ENCODE data around the gene LAMA5. TPM values are rescaled to one million over a fixed set of nuclear protein-coding genes. Genes with fewer than 3 reads are reported as not detected.

LAMA5 gene
- total and polyA plus RNA-seq, 2 of the 8 experiments (the other 6 are each of a cell fraction or from before 2014, with no cell fraction given): 34.4 to 225 TPM

DNA sequence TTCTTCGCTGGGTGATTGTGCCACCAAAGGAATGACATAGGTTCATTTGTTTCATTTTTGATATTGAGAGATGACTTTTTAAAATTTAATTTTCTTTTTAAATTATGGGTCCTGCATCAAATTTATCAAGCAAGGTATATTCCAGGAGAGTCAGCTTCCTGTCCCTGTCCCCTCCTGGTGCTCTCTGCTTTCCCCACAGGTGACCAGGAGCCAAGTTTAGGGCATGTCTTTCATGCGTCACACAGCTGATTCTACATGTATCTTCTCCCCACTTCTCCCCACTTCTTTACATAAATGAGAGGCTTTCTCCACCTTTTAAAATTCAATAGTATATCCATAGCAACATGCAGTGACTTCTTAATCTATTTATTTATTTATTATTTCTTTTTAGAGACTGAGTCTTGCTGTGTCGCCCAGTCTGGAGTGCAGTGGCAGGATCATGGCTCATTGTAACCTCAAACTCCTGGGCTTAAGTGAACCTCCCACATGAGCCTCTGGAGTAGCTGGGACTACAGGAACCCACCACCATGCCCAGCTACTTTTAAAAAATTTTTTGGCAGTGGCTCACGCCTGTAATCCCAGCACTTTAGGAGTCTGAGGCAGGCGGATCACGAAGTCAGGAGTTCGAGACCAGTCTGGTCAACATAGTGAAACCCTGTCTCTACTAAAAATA is 98.7 kb downstream of the LAMA5 start (continued):
- TF ChIP-seq, protein P1, sequence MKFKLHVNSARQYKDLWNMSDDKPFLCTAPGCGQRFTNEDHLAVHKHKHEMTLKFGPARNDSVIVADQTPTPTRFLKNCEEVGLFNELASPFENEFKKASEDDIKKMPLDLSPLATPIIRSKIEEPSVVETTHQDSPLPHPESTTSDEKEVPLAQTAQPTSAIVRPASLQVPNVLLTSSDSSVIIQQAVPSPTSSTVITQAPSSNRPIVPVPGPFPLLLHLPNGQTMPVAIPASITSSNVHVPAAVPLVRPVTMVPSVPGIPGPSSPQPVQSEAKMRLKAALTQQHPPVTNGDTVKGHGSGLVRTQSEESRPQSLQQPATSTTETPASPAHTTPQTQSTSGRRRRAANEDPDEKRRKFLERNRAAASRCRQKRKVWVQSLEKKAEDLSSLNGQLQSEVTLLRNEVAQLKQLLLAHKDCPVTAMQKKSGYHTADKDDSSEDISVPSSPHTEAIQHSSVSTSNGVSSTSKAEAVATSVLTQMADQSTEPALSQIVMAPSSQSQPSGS (IDR thresholded peaks at IDR 0.05; ENCODE audit: low read length): no peak
- TF ChIP-seq TCF12 (IDR thresholded peaks at IDR 0.05; ENCODE audit: low read depth, low read length): no peak
- no peak for TF ChIP-seq PHF8 (conservative IDR thresholded peaks at IDR 0.05; ENCODE audit: low read depth, low read length)
- TF ChIP-seq POU5F1 (IDR thresholded peaks at IDR 0.05; ENCODE audit: low read depth, low read length): no peak
- no peak for TF ChIP-seq EP300 (IDR thresholded peaks at IDR 0.05; ENCODE audit: borderline replicate concordance in 1 of 2, low read depth in 2 of 2, low read length in 2 of 2)
- no peak for TF ChIP-seq JUN (IDR thresholded peaks at IDR 0.05; ENCODE audit: low read depth, low read length)

All from H1 (cell line).